NCI-H82 treated with DMSO at 0.1 percent for 48 hours (cell line): Measurements from ENCODE around the gene INPP5B.
A peak's percentile ranks its signal among the peaks of the same experiment; 100 is the strongest.
"Not testable (repeated sequence)": the region's sequence is repeated elsewhere in the genome, so short reads cannot be mapped to it uniquely, and the experiment has no call there.

Source experiments
- DNase-seq: peaks from one replicate; lab custom pipeline; 2025; ENCODE audit not compliant: unreplicated experiment; lab: John Stamatoyannopoulos, UW

Gene INPP5B

DNA sequence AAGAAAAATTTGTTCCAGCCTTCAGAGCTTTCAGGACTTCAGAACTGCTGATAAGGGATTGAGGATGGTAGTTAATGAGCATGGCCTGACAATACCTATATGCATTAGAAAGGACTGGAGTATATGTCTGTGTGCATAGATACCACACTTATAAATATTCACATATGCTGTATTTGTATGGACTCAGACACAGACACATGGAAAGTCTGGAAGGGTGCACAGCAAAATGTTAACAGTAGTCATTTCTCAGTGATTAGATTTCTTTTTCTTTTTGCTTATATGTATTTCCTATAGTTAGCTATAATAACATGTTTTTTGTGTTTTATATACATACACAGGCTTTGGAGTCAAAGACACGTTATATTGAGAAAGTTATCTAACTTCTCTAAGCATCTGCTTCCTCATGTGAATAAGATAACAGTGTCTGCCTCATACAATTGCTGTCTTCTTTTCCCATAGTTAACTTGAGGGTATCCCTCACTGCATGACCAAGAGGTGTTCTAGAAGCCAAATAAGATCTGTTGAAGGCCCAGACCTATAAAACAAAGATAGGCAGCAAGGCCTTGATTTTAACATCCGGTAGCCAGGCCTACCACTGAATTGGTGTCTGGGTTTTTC lies 31.3 kb downstream of the INPP5B start:
- no peak for DNase-seq

DNA sequence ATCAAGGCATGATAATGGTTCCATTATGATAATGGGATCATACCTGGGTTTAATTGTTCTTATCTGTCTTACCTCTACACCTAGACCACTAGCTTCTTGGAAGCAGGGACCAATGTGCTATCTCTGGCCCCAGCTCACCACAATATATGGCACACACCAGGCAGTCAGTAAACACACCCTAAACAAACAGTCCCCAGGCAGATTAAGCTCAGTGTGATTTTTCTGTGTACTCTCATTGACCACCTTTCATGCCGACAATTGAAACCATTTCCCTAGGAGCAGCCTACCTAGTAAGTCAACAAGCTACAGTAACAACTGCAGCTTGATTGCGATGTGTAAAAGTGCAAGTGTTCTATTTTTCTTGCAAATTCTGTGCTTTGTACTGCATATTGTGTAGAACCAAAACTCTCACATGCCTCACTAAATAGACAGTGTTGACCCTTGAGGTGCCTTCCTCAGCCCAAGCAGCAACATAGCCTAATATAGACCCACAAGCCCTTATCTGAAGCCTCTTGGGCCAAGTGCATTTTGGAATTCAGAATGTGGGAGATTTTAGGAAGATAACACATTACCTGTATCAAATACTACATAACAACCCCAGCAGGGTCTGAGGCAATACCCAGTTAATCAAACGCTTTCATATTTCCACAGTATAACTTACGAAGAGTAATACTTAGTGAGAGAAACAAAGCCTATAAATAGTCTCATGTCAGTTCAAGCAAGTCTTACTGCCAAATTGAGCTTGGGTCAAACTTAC lies 32.0 kb downstream of the INPP5B start:
- DNase-seq, result no peak

DNA sequence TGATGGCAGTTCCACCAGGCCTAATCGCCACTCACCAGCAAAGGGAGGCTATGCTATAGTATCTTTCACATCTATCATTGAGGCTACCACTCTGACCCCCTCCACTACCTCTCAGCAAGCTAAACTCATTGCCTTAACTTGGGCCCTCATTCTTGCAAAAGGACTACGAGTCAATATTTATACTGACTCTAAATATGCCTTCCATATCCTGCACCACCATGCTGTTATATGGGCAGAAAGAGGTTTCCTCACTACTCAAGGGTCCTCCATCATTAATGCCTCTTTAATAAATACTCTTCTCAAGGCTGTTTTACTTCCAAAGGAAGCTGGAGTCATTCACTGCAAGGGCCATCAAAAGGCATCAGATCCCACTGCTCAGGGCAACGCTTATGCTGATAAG lies 35.4 kb downstream of the INPP5B start:
- DNase-seq, result not testable (repeated sequence)

DNA sequence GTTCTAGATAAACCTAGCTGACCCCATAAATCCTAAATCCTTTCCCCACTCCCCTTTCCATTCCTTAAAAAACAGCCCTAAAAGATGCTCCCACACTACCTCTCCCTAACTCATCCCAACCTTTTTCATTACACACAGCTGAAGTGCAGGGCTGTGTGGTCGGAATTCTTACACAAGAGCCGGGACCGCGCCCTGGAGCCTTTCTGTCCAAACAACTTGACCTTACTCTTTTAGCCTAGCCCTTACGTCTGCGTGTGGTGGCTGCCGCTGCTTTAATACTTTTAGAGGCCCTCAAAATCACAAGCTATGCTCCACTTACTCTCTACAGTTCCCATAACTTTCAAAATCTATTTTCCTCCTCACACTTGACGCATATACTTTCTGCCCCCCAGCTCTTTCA lies 36.0 kb downstream of the INPP5B start:
- DNase-seq, result not testable (repeated sequence)

DNA sequence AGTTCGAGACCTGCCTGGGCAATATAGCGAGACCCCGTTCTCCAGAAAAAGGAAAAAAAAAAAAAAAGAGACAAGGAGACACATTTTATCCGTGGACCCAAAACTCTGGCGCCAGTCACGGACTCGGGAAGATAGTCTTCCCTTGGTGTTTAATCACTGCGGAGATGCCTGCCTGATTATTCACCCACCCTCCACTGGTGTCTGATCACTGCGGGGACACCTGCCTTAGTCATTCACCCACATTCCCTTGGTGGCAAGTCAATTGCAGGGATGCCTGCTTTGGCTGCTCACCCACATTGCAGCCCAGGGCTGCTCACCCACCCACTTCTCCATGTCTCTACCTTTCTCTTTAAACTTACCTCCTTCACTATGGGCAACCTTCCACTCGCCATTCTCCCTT lies 38.3 kb downstream of the INPP5B start:
- DNase-seq, result not testable (repeated sequence)

DNA sequence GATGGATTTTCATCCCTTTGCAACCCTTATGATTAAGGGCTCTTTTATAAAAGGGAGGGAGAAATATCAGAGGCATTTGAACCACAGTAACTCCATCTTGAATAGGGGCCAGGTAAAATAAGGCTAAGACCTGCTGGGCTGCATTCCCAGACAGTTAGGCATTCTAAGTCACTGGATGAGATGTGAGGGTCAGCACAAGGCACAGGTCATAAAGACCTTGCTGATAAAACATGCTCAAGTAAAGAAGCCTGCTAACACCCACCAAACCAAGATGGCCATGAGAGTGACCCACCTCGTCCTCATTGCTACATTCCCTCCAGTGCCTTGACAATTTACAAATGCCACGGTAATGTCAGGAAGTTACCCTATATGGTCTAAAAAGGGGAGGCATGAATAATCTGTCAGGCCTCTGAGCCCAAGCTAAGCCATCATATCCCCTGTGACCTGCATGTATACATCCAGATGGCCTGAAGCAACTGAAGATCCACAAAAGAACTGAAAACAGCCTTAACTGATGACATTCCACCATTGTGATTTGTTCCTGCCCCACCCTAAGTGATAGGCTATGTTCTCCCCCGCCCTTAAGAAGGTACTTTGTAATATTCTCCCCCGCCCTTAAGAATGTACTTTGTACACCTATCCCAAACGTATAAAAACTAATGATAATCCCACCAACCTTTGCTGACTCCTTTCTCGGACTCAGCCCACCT lies 39.3 kb downstream of the INPP5B start:
- DNase-seq, result not testable (repeated sequence)

DNA sequence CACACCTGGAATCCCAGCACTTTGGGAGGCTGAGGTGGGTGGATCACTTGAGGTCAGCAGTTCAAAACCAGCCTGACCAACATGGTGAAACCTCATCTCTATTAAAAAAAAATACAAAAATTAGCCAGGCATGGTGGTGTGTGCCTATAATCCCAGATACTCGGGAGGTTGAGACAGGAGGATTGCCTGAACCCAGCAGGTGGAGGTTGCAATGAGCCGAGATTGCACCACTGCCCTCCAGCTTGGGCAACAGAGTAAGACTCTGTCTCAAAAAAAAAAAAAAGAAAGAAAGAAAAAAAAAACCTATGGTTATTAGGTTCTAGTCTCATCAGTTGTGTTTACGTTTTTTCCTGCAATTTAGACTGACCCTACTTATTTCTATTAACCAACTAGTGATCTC lies 40.3 kb downstream of the INPP5B start:
- not testable (repeated sequence) for DNase-seq

DNA sequence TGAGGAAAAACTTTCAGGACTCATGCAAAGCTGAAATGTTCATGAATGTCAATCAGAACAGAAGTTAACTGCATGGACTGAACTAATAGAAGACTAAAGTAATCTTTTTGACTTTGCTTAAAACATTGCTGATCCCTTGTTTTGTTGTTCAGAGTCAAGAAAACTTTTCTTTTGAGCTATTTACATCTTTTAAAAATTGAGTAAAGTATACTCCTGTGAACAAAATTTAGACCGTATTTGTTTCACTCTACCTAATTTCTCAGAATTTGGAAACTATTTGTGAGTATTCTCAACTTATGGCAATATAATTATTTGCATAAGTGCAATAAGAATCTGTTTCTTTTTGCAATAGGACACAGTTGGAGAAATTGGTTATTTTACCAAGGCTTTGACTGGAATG lies 41.1 kb downstream of the INPP5B start:
- DNase-seq, result no peak

DNA sequence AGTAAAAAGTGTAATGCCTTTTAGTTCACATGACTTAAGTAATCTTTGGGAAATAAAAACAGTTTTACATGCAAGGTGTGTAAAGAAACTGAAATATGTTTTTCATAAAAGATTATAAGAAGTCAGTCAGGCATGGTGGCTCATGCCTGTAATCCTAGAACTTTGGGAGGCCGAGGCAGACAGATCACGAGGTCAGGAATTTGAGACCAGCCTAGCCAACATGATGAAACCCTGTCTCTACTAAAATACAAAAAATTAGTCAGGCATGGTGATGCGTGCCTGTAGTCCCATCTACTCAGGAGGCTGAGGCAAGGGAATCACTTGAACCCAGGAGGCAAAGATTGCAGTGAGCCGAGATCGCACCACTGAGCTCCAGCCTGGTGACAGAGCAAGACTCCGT lies 42.9 kb downstream of the INPP5B start:
- DNase-seq, result not testable (repeated sequence)

DNA sequence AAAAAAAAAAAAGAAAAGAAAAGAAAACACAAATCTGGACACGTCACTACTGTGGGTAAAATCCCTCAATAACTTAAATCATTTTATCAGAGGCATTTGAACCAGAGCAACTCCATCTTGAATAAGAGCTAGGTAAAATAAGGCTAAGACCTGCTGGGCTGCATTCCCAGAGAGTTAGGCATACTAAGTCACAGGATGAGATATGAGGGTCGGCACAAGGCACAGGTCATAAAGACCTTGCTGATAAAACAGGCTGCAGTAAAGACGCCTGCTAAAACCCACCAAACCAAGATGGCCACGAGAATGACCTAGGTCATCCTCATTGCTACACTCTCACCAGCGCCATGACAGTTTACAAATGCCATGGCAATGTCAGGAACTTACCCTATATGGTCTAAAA lies 43.9 kb downstream of the INPP5B start:
- no peak for DNase-seq

DNA sequence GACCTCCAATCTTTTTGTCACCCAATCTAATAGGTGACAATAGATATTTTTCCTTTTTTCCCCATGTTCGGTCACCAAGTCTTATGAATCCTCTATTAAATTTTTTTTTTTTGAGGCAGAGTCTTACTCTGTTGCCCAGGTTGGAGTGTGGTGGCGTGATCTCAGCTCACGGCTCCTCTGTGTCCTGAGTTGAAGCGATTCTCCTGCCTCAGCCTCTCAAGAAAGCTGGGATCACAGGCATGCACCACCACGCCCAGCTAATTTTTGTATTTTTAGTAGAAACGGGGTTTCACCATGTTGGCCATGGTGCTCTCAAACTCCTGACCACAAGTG lies 45.0 kb downstream of the INPP5B start:
- DNase-seq, result no peak

DNA sequence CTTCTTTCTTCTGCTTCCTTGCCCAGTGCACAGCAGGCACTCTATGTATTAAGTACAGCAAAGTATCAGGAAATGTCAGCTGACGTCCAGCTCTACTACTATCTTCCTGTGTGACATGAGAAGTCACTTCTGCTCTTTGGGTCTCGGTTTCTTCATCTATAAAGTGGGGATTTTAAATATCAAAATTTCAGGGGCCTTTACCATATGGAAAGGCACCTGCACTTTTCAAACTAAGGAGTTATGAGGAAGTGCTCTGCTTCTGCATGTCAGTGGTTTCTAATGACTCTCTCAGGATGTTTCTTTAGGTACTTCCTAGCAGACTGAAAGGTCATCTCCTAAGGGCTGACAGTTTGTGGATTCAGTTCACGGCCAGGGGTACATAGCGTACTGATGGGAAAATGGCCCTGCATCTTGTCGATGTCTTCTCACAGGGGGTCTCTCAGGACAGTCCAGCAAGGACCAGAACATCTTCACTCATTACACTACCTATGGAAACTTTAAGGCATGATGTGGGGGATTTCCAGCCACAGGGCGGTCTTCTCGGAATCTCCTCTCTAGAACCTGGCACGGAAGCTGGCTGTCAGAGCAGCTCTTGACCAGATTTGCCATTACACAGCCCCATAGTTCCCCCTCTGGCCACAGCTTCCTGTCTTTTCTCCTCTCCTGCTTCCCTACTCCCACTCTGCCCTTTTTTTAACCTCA lies 45.5 kb downstream of the INPP5B start:
- no peak for DNase-seq

DNA sequence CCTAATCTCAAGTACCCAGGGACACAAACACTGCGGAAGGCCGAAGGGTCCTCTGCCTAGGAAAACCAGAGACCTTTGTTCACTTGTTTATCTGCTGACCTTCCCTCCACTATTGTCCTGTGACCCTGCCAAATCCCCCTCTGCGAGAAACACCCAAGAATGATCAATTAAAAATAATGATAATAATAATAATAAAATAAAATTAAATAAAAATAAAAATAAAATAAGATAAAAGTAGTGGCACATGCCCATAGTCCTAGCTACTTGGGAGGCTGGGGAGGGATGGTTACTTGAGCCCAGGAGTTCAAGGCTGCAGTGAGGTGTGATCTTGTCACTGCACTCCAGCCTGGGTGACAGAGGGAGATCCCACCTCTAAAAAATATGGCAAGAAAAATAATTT lies 49.3 kb downstream of the INPP5B start:
- not testable (repeated sequence) for DNase-seq

DNA sequence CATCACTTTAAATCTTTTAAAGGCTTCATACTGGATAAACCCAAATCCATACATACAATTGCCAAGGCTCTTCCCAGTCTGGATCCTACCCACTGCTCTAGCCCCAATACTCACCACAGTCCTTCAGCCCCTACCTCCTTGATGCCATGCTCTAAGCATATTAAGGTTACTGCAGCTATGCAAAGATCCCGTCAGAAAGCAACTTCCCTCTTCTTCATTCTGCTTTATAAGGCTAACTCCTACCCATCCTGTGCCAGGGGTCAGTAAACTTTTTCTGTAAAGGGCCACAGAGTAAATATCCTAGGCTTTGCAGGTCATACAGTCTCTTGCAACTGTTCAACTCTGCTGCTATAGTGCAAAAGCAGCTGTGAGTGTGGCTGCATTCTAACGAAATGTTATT lies 53.2 kb downstream of the INPP5B start:
- peak; percentile 19 for DNase-seq

DNA sequence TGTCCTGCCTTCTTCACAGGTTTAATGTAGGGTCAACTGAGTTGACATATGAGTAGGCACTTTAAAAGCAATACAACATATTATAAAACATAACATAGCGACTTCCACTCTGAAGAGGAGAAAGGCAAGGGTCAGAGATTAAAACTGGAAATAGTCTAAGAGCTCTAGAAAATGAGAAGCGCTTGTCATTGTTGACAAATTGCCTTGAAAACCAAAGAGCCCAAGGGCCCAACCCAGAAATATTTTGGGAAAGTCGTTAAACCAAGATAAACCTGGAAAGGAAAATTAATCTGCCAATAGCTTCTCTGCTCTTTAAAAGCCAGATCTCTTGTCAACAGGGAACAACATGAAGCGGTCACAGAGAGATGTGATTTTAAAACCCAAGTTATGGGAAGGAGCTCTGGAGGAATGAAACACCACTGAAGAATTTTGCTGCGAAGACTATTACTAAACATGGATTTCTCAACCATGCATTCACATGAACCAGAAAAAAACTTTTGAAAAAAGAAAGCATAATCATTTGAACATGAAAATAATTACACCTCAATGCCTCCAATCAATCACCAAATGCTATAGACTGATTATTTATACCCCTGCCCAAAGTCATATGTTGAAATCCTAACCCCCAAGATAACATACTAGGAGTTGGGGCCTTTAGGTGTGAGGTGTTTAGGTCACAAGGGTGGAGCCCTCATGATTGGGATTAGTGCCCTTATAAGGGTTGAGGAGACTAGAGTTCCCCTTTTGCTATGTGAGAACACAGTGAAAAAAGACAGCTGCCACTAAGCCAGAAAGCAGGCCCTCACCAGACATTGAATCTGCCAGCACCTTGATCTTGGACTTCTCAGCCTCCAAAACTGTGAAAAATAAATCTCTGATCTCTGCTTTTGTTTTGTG lies 54.5 kb downstream of the INPP5B start:
- DNase-seq, result no peak

DNA sequence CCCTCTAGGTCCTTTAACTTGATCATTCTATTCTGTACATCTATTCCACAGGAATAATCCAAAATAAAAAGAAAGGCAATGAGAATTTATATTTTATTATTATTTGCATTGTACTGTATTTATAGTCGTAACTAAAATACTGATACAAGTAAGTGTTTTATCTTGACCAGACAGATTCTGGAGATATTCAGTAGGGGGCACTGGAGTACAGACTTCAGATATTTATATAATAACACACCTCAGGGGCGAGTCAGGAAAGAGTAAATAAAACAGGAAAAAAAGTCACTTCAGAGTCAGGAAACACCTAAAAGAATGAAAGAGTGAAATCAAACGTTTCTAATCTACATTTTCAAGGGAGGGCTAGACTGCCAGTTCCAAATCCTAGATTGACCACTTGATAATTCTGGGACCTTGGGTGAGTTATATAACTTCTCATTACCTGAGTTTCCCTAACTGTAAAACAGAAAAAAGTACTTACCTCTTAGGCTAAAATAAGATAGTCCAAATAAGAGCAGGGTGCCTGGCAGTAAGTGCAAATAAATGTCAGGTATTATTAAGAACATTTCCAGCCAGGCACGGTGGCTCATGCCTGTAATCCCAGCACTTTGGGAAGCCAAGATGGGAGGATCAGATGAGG lies 56.4 kb downstream of the INPP5B start:
- peak; percentile 40 for DNase-seq

DNA sequence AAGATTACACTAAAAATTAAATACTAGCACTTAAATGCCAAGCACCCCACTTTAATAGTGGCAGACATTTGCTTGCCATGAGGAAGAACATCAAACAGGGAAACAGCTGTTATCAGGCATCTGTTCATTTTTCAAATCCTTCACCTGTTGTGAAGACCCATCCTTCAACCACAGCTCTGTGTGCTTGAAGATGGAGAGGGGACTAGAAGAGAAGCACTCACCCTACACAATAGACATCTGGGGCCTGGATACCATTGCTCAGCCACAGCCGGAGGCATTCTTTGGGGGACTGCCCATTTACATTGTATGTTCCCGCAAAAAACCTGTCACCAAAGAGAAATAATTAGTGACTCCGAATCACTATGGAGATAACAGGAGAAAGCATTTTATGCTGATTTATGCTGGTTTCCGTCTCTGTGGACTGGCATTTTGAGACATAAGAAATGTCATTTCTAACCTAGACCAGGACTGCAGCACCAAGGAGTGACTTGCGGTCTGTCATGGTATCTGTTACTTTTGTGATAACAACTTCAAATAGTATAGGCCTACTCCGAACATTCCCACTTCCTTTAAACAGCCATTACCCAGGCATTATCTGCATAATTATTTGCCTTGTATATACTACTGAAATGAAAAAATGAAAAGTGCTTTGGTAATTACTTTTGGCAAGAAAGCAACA lies 58.7 kb downstream of the INPP5B start:
- no peak for DNase-seq

DNA sequence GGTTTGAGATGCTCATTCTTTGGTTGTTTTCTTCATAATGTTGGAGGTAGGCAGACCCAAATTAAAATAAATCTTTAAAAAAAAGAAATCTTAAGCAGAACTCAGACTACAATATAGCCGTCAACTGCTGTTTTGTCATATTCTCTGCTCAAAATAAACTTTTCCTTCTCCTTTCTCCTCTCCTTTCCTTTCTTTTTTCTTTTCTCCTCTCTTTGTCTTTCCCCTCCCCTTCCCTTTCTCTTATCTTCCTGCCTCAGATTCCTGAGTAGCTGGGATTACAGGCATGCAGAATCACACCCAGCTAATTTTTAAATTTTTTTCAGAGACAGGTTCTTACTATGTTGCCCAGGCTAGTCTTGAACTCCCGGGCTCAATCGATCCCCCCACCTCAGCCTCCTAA lies 62.7 kb downstream of the INPP5B start:
- no peak for DNase-seq

DNA sequence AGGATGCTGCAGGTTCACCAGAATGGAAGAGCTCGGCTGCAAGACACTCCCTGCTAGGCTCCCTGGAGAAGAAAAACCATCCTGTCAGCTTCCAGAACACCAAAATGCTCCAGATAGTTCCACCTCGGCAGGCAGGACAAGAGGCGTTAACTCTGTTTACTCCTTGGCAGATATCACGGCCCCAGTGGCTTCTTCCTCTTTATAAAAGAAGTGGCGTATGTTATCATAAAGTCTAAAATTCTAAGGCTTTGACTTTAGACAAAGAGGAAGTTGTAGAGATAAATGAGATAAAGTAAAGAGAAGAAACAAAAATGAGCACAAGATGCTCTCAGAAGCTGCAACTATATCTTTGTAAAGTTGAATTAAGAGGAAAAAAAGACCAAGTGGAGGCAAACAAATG lies 63.2 kb downstream of the INPP5B start:
- DNase-seq, result no peak

DNA sequence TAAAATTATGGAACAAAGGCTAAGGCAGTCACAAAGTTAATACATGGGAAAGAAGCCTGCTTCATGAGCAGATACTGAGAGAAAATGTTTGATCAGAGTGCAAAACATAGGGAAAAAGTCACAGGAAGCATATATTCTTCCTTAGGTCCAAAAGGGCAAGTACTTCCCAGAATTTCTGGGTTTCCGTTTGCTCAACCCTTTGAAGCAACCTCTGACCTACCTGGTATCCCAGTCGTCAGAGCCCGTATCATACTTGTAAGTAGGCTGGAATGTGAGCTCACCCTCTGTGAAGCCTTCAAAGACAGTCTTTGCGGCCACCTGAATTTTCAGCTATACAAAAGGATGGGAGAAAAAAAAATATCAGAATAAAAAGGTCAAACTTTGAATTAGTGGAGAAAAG lies 67.0 kb downstream of the INPP5B start:
- DNase-seq, result no peak
